OCI-LY7 (cell line): ENCODE data around the gene ARFGAP2.

Source experiments
- EZH2phosphoT487 ChIP-seq: fragments of 200-600 bp; sonication (generic); IDR thresholded peaks from 2 replicates; pipeline ENCODE4 v1.6.1; 2018; ENCODE audit warnings: low read depth, borderline replicate concordance, mild to moderate bottlenecking, mixed run types, antibody characterized with exemption, low read length, moderate library complexity, mixed read lengths
- TF ChIP-seq, protein P1 (sequence below): fragments of 200-600 bp; sonication (generic); conservative IDR thresholded peaks from 2 replicates; pipeline ENCODE4 v1.5.1; 2014; ENCODE audit warnings: mild to moderate bottlenecking, antibody characterized with exemption, low read length, moderate library complexity, mixed read lengths

GRCh38 chr11:47136921-47137320 is 39.8 kb downstream of the ARFGAP2 start:
- TF ChIP-seq, protein P1, sequence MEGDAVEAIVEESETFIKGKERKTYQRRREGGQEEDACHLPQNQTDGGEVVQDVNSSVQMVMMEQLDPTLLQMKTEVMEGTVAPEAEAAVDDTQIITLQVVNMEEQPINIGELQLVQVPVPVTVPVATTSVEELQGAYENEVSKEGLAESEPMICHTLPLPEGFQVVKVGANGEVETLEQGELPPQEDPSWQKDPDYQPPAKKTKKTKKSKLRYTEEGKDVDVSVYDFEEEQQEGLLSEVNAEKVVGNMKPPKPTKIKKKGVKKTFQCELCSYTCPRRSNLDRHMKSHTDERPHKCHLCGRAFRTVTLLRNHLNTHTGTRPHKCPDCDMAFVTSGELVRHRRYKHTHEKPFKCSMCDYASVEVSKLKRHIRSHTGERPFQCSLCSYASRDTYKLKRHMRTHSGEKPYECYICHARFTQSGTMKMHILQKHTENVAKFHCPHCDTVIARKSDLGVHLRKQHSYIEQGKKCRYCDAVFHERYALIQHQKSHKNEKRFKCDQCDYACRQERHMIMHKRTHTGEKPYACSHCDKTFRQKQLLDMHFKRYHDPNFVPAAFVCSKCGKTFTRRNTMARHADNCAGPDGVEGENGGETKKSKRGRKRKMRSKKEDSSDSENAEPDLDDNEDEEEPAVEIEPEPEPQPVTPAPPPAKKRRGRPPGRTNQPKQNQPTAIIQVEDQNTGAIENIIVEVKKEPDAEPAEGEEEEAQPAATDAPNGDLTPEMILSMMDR: no peak
- TF ChIP-seq EZH2phosphoT487: no peak
